ENCODE results near the gene SPPL2A. TPM values are rescaled to one million over a fixed set of nuclear protein-coding genes. Genes with fewer than 3 reads are reported as not detected.

The SPPL2A gene
- total RNA-seq, 1 experiment from 2014 or later: 100 TPM

- Histone ChIP-seq H3K27ac (ENCODE audit: low read depth, low read length, poor library complexity, severe bottlenecking) (no peak overlapping the region), H3K4me3 (ENCODE audit: low read depth, low read length, poor library complexity, severe bottlenecking) (no peak overlapping the region), H3K9me3 (ENCODE audit: low read depth, low read length, poor library complexity, severe bottlenecking) (no peaks in the 10 kb centered on the region), H3K36me3 (ENCODE audit: insufficient read depth, low read length, poor library complexity, severe bottlenecking) (no peaks in the 10 kb centered on the region), H3K4me1 (ENCODE audit: insufficient read depth, low read length, poor library complexity, severe bottlenecking) (no peaks in the 10 kb centered on the region), H3K27me3 (replicated peaks; ENCODE audit: insufficient read depth, low read depth, low read length, poor library complexity) (no peaks in the 10 kb centered on the region)
- no TSS peak for BruUV-seq (replicated peaks)
- no peak for DNase-seq (ENCODE audit: low spot score)
- ChIA-PET CTCF (no interaction called here), POLR2A (ENCODE audit: low non-redundant PET) (no interaction called here)
- TF ChIP-seq CTCF (conservative IDR thresholded peaks at IDR 0.05; ENCODE audit: low read depth, low read length): no peak
- TF ChIP-seq EZH2 (IDR thresholded peaks at IDR 0.05; ENCODE audit: borderline replicate concordance, low read depth, low read length, poor library complexity, severe bottlenecking): no peak
- intact Hi-C loops (cut with micrococcal nuclease; ENCODE audit: unreplicated experiment): loop anchor here (10.0 kb wide), 1 partner anchor 107 kb away; no protein-coding TSS in a partner anchor
These were observed 1.9 kb upstream of the SPPL2A start for GRCh38 chr15:50767332-50767861.

GRCh38 chr15:50764461-50765194, 878 bp downstream of the SPPL2A start:
- CTCF ChIA-PET: no interaction called here
- BruUV-seq (replicated peaks): TSS peak; percentile 76

GRCh38 chr15:50758712-50759205, 6.7 kb downstream of the SPPL2A start:
- intact Hi-C loops (cut with micrococcal nuclease; ENCODE audit: unreplicated experiment): no loop called here
- POLR2A ChIA-PET (ENCODE audit: low non-redundant PET): no interaction called here
- H3K36me3 ChIP-seq (ENCODE audit: insufficient read depth, low read length, poor library complexity, severe bottlenecking): no peaks in the 10 kb centered on the region

More at GRCh38 chr15:50764461-50765194, 878 bp downstream of the SPPL2A start:
- Histone ChIP-seq H3K36me3 (ENCODE audit: insufficient read depth, low read length, poor library complexity, severe bottlenecking) (no peaks in the 10 kb centered on the region), H3K27ac (ENCODE audit: low read depth, low read length, poor library complexity, severe bottlenecking) (peak overlapping the region; percentile 77), H3K4me3 (ENCODE audit: low read depth, low read length, poor library complexity, severe bottlenecking) (peak overlapping the region; percentile 60), H3K4me1 (ENCODE audit: insufficient read depth, low read length, poor library complexity, severe bottlenecking) (no peaks in the 10 kb centered on the region), H3K9me3 (ENCODE audit: low read depth, low read length, poor library complexity, severe bottlenecking) (no peaks in the 10 kb centered on the region), H3K27me3 (replicated peaks; ENCODE audit: insufficient read depth, low read depth, low read length, poor library complexity) (no peaks in the 10 kb centered on the region)
- POLR2A ChIA-PET (ENCODE audit: low non-redundant PET): no interaction called here
- TF ChIP-seq EZH2 (IDR thresholded peaks at IDR 0.05; ENCODE audit: borderline replicate concordance, low read depth, low read length, poor library complexity, severe bottlenecking): no peak
- TF ChIP-seq CTCF (conservative IDR thresholded peaks at IDR 0.05; ENCODE audit: low read depth, low read length): no peak
- no peak for DNase-seq (ENCODE audit: low spot score)
- intact Hi-C loops (cut with micrococcal nuclease; ENCODE audit: unreplicated experiment): loop anchor here (10.0 kb wide), 1 partner anchor 110 kb away; no protein-coding TSS in a partner anchor

More at GRCh38 chr15:50758712-50759205, 6.7 kb downstream of the SPPL2A start:
- no peaks in the 10 kb centered on the region for H3K9me3 ChIP-seq (ENCODE audit: low read depth, low read length, poor library complexity, severe bottlenecking)
- no peak for DNase-seq (ENCODE audit: low spot score)
- no peaks in the 10 kb centered on the region for H3K27me3 ChIP-seq (replicated peaks; ENCODE audit: insufficient read depth, low read depth, low read length, poor library complexity)
- H3K27ac ChIP-seq (ENCODE audit: low read depth, low read length, poor library complexity, severe bottlenecking): no peak overlapping the region
- H3K4me1 ChIP-seq (ENCODE audit: insufficient read depth, low read length, poor library complexity, severe bottlenecking): peaks cover 9% of the 10 kb centered on the region
- BruUV-seq (replicated peaks): no TSS peak
- CTCF ChIA-PET: no interaction called here
- no peak overlapping the region for H3K4me3 ChIP-seq (ENCODE audit: low read depth, low read length, poor library complexity, severe bottlenecking)
- TF ChIP-seq EZH2 (IDR thresholded peaks at IDR 0.05; ENCODE audit: borderline replicate concordance, low read depth, low read length, poor library complexity, severe bottlenecking) (no peak), CTCF (conservative IDR thresholded peaks at IDR 0.05; ENCODE audit: low read depth, low read length) (no peak)

Measured in A673 (cell line).